DOHH2 (cell line): ENCODE data around the gene CDK6.
A peak's percentile ranks its signal among the peaks of the same experiment; 100 is the strongest.

Experiments
- H3F3A ChIP-seq: fragments of 200-600 bp; sonication (generic), shearing (Covaris generic); 2 replicates; pipeline ENCODE4 v1.6.0; 2016; ENCODE audit warnings: antibody characterized with exemption, mild to moderate bottlenecking; ENCODE audit not compliant: control insufficient read depth, insufficient read depth
- H3K27ac ChIP-seq: fragments of 200-600 bp; sonication (generic); 2 replicates; pipeline ENCODE4 v1.5.1; 2014; ENCODE audit warnings: low read depth, mild to moderate bottlenecking, low read length, moderate library complexity
- H3K27me3 ChIP-seq: fragments of 200-600 bp; sonication (generic); 2 replicates; pipeline ENCODE4 v1.6.1; 2014; ENCODE audit warnings: mild to moderate bottlenecking, low read length, mixed read lengths; ENCODE audit not compliant: control insufficient read depth
- H3K36me3 ChIP-seq: fragments of 200-600 bp; sonication (generic); 2 replicates; pipeline ENCODE4 v1.6.1; 2014; ENCODE audit warnings: mild to moderate bottlenecking, low read length, moderate library complexity, mixed read lengths; ENCODE audit not compliant: control insufficient read depth
- H3K4me1 ChIP-seq: fragments of 200-600 bp; sonication (generic); 2 replicates; pipeline ENCODE4 v1.6.1; 2014; ENCODE audit warnings: mild to moderate bottlenecking, low read length, mixed read lengths; ENCODE audit not compliant: control insufficient read depth
- H3K4me2 ChIP-seq: fragments of 200-600 bp; sonication (generic); 2 replicates; pipeline ENCODE4 v1.6.0; 2014; ENCODE audit warnings: mild to moderate bottlenecking, low read length, moderate library complexity
- H3K4me3 ChIP-seq: fragments of 200-600 bp; sonication (generic); 2 replicates; pipeline ENCODE4 v1.5.1; 2014; ENCODE audit warnings: mild to moderate bottlenecking, low read length, mixed read lengths
- H3K79me2 ChIP-seq: fragments of 200-600 bp; sonication (generic); 2 replicates; pipeline ENCODE4 v1.6.1; 2014; ENCODE audit warnings: mild to moderate bottlenecking, low read length, mixed read lengths; ENCODE audit not compliant: control insufficient read depth
- H3K9me2 ChIP-seq: fragments of 200-600 bp; sonication (generic); replicated peaks from 2 replicates; pipeline ENCODE4 v1.6.1; 2014; ENCODE audit warnings: mild to moderate bottlenecking, low read length, mixed read lengths; ENCODE audit not compliant: control insufficient read depth
- H3K9me3 ChIP-seq: fragments of 200-600 bp; sonication (generic); 2 replicates; pipeline ENCODE4 v1.6.1; 2014; ENCODE audit warnings: antibody characterized with exemption, low read length, mixed read lengths; ENCODE audit not compliant: control insufficient read depth, insufficient read depth
- H4K20me1 ChIP-seq: fragments of 200-600 bp; sonication (generic); 2 replicates; pipeline ENCODE4 v1.6.0; 2014; ENCODE audit warnings: low read depth, mild to moderate bottlenecking, antibody characterized with exemption, low read length, moderate library complexity; ENCODE audit not compliant: control insufficient read depth, insufficient read depth
- CTCF ChIP-seq: fragments of 200-600 bp; sonication (generic); IDR thresholded peaks from one replicate; pipeline ENCODE4 v1.5.1; 2014; ENCODE audit warnings: antibody characterized with exemption, mild to moderate bottlenecking, low read depth, low read length; ENCODE audit not compliant: poor library complexity, severe bottlenecking
- EZH2phosphoT487 ChIP-seq: fragments of 200-600 bp; sonication (generic); IDR thresholded peaks from 2 replicates; pipeline ENCODE4 v1.6.1; 2017; ENCODE audit warnings: borderline replicate concordance, mild to moderate bottlenecking, antibody characterized with exemption, low read length, moderate library complexity, mixed read lengths

CDK6 gene

GRCh38 chr7:92831716-92832533 lies 4.4 kb downstream of the CDK6 start:
- Histone ChIP-seq H3K36me3 (peaks cover 55% of the 10 kb centered on the region), H3K4me2 (peak overlapping the region; percentile 95), H3K4me1 (peaks cover 45% of the 10 kb centered on the region), H3K27me3 (peaks cover 2% of the 10 kb centered on the region), H3K9me3 (no peaks in the 10 kb centered on the region), H3F3A (peaks cover 4% of the 10 kb centered on the region), H3K79me2 (peaks cover 88% of the 10 kb centered on the region), H3K27ac (peak overlapping the region; percentile 88), H3K4me3 (peak overlapping the region; percentile 92), H4K20me1 (peaks cover 23% of the 10 kb centered on the region), H3K9me2 (no peaks in the 10 kb centered on the region)
- no peak for TF ChIP-seq CTCF
- no peak for TF ChIP-seq EZH2phosphoT487

GRCh38 chr7:92830532-92831110 lies 5.8 kb downstream of the CDK6 start:
- no peaks in the 10 kb centered on the region for H3K27me3 ChIP-seq
- H3K4me2 ChIP-seq, result peak overlapping the region; percentile 95
- H3K9me3 ChIP-seq, result no peaks in the 10 kb centered on the region
- H3K4me1 ChIP-seq, result peaks cover 50% of the 10 kb centered on the region
- TF ChIP-seq CTCF, result no peak
- TF ChIP-seq EZH2phosphoT487, result no peak
- H3K27ac ChIP-seq, result no peak overlapping the region
- H3K79me2 ChIP-seq, result peaks cover 97% of the 10 kb centered on the region
- peaks cover 66% of the 10 kb centered on the region for H3K36me3 ChIP-seq
- H3K4me3 ChIP-seq, result peak overlapping the region; percentile 92
- no peaks in the 10 kb centered on the region for H3K9me2 ChIP-seq
- peaks cover 3% of the 10 kb centered on the region; the same call in 1 of the 2 replicates for H3F3A ChIP-seq
- H4K20me1 ChIP-seq, result peaks cover 23% of the 10 kb centered on the region

- Histone ChIP-seq H3K79me2 (peaks cover 97% of the 10 kb centered on the region), H3F3A (peaks cover 3% of the 10 kb centered on the region; the same call in 1 of the 2 replicates), H4K20me1 (peaks cover 23% of the 10 kb centered on the region), H3K4me1 (peaks cover 54% of the 10 kb centered on the region), H3K4me3 (no peak overlapping the region), H3K27me3 (no peaks in the 10 kb centered on the region), H3K36me3 (peaks cover 70% of the 10 kb centered on the region), H3K27ac (no peak overlapping the region), H3K9me2 (no peaks in the 10 kb centered on the region), H3K9me3 (no peaks in the 10 kb centered on the region), H3K4me2 (peak overlapping the region; percentile 95)
- TF ChIP-seq CTCF, result no peak
- no peak for TF ChIP-seq EZH2phosphoT487
Measured at GRCh38 chr7:92830027-92830426, 6.3 kb downstream of the CDK6 start.
